Body of pancreas (tissue), 4 donors: Measurements from ENCODE around the gene MNS1.

Source experiments
- POLR2A ChIP-seq, 3 donors: fragments of 450-650 bp; IDR thresholded peaks; one replicate each; pipeline ENCODE4 v1.6.1; 2016; ENCODE audit warnings: antibody characterized with exemption in 3 of 3, mild to moderate bottlenecking in 2 of 3
- TF ChIP-seq, protein P1 (sequence below), 7 experiments: fragments of 450-650 bp in 4 of 7; fragments of 200-600 bp in 3 of 7; sonication (generic) in 3 of 7; IDR thresholded peaks; one replicate each; pipeline ENCODE4 v1.5.1; 2016 to 2019; ENCODE audit warnings: antibody characterized with exemption in 7 of 7

DNA sequence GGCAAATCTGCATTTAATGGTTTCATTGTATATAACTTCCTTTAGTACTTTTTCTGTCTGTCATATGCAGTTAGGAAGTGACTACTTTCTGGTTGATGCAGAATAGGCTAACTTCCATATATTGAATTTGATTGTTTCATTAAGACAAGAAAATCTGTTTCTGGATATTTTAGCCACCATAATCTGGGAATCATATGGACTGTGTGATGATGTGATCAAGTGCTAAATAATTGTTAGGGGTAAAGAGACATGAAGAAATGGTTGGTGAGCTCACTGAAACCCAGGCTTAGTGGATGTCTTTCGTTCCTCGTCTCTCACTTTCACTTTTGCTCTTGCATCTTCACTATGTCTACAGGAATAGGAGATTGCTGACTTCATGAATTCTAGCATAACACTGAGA is 3.5 kb upstream of the MNS1 start:
- TF ChIP-seq, protein P1, sequence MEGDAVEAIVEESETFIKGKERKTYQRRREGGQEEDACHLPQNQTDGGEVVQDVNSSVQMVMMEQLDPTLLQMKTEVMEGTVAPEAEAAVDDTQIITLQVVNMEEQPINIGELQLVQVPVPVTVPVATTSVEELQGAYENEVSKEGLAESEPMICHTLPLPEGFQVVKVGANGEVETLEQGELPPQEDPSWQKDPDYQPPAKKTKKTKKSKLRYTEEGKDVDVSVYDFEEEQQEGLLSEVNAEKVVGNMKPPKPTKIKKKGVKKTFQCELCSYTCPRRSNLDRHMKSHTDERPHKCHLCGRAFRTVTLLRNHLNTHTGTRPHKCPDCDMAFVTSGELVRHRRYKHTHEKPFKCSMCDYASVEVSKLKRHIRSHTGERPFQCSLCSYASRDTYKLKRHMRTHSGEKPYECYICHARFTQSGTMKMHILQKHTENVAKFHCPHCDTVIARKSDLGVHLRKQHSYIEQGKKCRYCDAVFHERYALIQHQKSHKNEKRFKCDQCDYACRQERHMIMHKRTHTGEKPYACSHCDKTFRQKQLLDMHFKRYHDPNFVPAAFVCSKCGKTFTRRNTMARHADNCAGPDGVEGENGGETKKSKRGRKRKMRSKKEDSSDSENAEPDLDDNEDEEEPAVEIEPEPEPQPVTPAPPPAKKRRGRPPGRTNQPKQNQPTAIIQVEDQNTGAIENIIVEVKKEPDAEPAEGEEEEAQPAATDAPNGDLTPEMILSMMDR (IDR thresholded peaks at IDR 0.05): no peak
- no peak for TF ChIP-seq POLR2A (IDR thresholded peaks at IDR 0.05)
